ENCODE results near the gene LAMC2.
"Not testable (repeated sequence)": the region's sequence is repeated elsewhere in the genome, so short reads cannot be mapped to it uniquely, and the experiment has no call there.

The LAMC2 gene

GRCh38 chr1:183239220-183239742 is 53.2 kb downstream of the LAMC2 start:
- no peaks in the 10 kb centered on the region for H3K36me3 ChIP-seq (ENCODE audit: control insufficient read depth, insufficient read depth, low read length, severe bottlenecking)
- H3K9me3 ChIP-seq (ENCODE audit: control insufficient read depth, low read length): no peaks in the 10 kb centered on the region
- no peaks in the 10 kb centered on the region for H3K27me3 ChIP-seq (replicated peaks; ENCODE audit: control insufficient read depth, insufficient read depth, low read length)
- no peak for DNase-seq (ENCODE audit: low read depth)
- peaks cover 92% of the 10 kb centered on the region for H3K4me1 ChIP-seq (ENCODE audit: control insufficient read depth, insufficient read depth, low read length)
- peak overlapping the region; percentile 38 for H3K4me3 ChIP-seq (ENCODE audit: low read length)
- peak overlapping the region; percentile 88 for H3K9ac ChIP-seq (ENCODE audit: low read length)

DNA sequence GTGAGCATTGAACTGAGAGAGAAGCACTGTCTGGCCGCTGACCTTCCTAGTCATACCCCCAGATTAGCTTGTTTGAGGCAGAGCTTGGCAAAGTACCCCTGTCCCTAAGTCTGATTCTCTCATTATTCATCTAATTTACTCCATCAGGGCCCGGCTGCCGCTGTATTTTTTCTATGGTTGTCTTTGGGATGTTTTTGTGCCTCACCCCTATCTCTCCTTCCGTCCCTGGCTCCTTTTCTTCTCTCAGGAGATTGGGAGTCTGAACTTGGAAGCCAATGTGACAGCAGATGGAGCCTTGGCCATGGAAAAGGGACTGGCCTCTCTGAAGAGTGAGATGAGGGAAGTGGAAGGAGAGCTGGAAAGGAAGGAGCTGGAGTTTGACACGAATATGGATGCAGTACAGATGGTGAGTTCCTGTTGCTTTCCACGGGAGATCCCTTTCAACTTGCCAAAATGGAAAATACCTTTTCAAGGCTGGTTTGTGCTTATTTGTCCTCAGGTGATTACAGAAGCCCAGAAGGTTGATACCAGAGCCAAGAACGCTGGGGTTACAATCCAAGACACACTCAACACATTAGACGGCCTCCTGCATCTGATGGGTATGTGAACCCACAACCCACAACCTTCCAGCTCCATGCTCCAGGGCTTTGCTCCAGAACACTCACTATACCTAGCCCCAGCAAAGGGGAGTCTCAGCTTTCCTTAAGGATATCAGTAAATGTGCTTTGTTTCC is 53.9 kb downstream of the LAMC2 start:
- no peak for DNase-seq (ENCODE audit: low read depth)
- H3K27me3 ChIP-seq (replicated peaks; ENCODE audit: control insufficient read depth, insufficient read depth, low read length): no peaks in the 10 kb centered on the region
- H3K36me3 ChIP-seq (ENCODE audit: control insufficient read depth, insufficient read depth, low read length, severe bottlenecking): no peaks in the 10 kb centered on the region
- H3K4me3 ChIP-seq (ENCODE audit: low read length): peak overlapping the region; percentile 40
- peaks cover 94% of the 10 kb centered on the region for H3K4me1 ChIP-seq (ENCODE audit: control insufficient read depth, insufficient read depth, low read length)
- peak overlapping the region; percentile 88 for H3K9ac ChIP-seq (ENCODE audit: low read length)
- H3K9me3 ChIP-seq (ENCODE audit: control insufficient read depth, low read length): no peaks in the 10 kb centered on the region

GRCh38 chr1:183240526-183240825 is 54.4 kb downstream of the LAMC2 start:
- DNase-seq (ENCODE audit: low read depth): no peak
- H3K4me3 ChIP-seq (ENCODE audit: low read length): peak overlapping the region; percentile 40
- no peaks in the 10 kb centered on the region for H3K9me3 ChIP-seq (ENCODE audit: control insufficient read depth, low read length)
- H3K4me1 ChIP-seq (ENCODE audit: control insufficient read depth, insufficient read depth, low read length): peaks cover 94% of the 10 kb centered on the region
- no peaks in the 10 kb centered on the region for H3K36me3 ChIP-seq (ENCODE audit: control insufficient read depth, insufficient read depth, low read length, severe bottlenecking)
- H3K27me3 ChIP-seq (replicated peaks; ENCODE audit: control insufficient read depth, insufficient read depth, low read length): no peaks in the 10 kb centered on the region
- peak overlapping the region; percentile 88 for H3K9ac ChIP-seq (ENCODE audit: low read length)

DNA sequence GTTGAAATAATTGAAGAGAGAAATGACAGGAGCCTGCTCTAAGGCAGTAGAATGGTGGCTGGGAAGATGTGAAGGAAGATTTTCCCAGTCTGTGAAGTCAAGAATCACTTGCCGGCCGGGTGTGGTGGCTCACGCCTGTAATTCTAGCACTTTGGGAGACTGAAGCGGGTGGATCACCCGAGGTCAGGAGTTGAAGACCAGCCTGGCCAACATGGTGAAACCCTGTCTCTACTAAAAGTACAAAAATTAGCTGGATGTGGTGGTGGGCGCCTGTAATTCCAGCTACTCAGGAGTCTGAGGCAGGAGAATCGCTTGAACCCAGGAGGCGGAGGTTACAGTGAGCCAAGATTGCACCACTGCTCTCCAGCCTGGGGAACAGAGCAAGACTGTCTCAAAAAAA is 54.8 kb downstream of the LAMC2 start:
- not testable (repeated sequence) for H3K9me3 ChIP-seq (ENCODE audit: control insufficient read depth, low read length); H3K36me3 ChIP-seq (ENCODE audit: control insufficient read depth, insufficient read depth, low read length, severe bottlenecking); DNase-seq (ENCODE audit: low read depth); H3K27me3 ChIP-seq (replicated peaks; ENCODE audit: control insufficient read depth, insufficient read depth, low read length)
- Histone ChIP-seq H3K9ac (ENCODE audit: low read length) (peak overlapping the region; percentile 88), H3K4me1 (ENCODE audit: control insufficient read depth, insufficient read depth, low read length) (peaks cover 93% of the 10 kb centered on the region), H3K4me3 (ENCODE audit: low read length) (peak overlapping the region; percentile 40)

GRCh38 chr1:183241471-183241870 is 55.4 kb downstream of the LAMC2 start:
- no peaks in the 10 kb centered on the region for H3K9me3 ChIP-seq (ENCODE audit: control insufficient read depth, low read length)
- peak overlapping the region; percentile 88 for H3K9ac ChIP-seq (ENCODE audit: low read length)
- peak overlapping the region; percentile 42 for H3K4me3 ChIP-seq (ENCODE audit: low read length)
- DNase-seq (ENCODE audit: low read depth): peak; percentile 54
- H3K36me3 ChIP-seq (ENCODE audit: control insufficient read depth, insufficient read depth, low read length, severe bottlenecking): no peaks in the 10 kb centered on the region
- H3K27me3 ChIP-seq (replicated peaks; ENCODE audit: control insufficient read depth, insufficient read depth, low read length): no peaks in the 10 kb centered on the region
- H3K4me1 ChIP-seq (ENCODE audit: control insufficient read depth, insufficient read depth, low read length): peaks cover 91% of the 10 kb centered on the region

DNA sequence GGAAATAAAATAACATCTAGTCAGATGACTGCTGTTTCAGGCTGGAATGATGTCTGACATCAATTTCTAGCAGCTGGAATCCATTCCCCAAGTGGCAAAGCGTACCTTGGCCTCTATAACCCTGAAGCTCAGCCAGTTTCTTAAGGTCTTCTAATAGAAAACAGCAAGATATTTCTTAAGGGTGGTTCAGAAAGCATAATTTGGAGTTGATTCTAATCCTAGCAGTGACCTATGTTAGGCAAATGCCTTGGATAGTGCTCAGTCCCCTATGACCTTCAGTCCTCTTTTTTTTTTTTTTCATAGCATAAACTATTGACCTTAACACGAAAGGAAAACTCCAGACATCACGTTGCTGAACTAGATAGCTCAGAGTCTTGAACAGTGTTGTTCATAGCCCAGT is 56.5 kb downstream of the LAMC2 start:
- Histone ChIP-seq H3K4me3 (ENCODE audit: low read length) (peak overlapping the region; percentile 42), H3K9me3 (ENCODE audit: control insufficient read depth, low read length) (no peaks in the 10 kb centered on the region), H3K27me3 (replicated peaks; ENCODE audit: control insufficient read depth, insufficient read depth, low read length) (no peaks in the 10 kb centered on the region), H3K36me3 (ENCODE audit: control insufficient read depth, insufficient read depth, low read length, severe bottlenecking) (no peaks in the 10 kb centered on the region), H3K4me1 (ENCODE audit: control insufficient read depth, insufficient read depth, low read length) (peaks cover 92% of the 10 kb centered on the region), H3K9ac (ENCODE audit: low read length) (peak overlapping the region; percentile 88)
- DNase-seq (ENCODE audit: low read depth): peak; percentile 31

DNA sequence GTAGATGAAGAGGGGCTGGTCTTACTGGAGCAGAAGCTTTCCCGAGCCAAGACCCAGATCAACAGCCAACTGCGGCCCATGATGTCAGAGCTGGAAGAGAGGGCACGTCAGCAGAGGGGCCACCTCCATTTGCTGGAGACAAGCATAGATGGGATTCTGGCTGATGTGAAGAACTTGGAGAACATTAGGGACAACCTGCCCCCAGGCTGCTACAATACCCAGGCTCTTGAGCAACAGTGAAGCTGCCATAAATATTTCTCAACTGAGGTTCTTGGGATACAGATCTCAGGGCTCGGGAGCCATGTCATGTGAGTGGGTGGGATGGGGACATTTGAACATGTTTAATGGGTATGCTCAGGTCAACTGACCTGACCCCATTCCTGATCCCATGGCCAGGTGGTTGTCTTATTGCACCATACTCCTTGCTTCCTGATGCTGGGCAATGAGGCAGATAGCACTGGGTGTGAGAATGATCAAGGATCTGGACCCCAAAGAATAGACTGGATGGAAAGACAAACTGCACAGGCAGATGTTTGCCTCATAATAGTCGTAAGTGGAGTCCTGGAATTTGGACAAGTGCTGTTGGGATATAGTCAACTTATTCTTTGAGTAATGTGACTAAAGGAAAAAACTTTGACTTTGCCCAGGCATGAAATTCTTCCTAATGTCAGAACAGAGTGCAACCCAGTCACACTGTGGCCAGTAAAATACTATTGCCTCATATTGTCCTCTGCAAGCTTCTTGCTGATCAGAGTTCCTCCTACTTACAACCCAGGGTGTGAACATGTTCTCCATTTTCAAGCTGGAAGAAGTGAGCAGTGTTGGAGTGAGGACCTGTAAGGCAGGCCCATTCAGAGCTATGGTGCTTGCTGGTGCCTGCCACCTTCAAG is 57.3 kb downstream of the LAMC2 start:
- no peaks in the 10 kb centered on the region for H3K36me3 ChIP-seq (ENCODE audit: control insufficient read depth, insufficient read depth, low read length, severe bottlenecking)
- DNase-seq (ENCODE audit: low read depth): peak; percentile 71
- H3K9me3 ChIP-seq (ENCODE audit: control insufficient read depth, low read length): no peaks in the 10 kb centered on the region
- peak overlapping the region; percentile 61 for H3K4me3 ChIP-seq (ENCODE audit: low read length)
- peaks cover 93% of the 10 kb centered on the region for H3K4me1 ChIP-seq (ENCODE audit: control insufficient read depth, insufficient read depth, low read length)
- peak overlapping the region; percentile 88 for H3K9ac ChIP-seq (ENCODE audit: low read length)
- no peaks in the 10 kb centered on the region for H3K27me3 ChIP-seq (replicated peaks; ENCODE audit: control insufficient read depth, insufficient read depth, low read length)

GRCh38 chr1:183244466-183244865 is 58.4 kb downstream of the LAMC2 start:
- no peaks in the 10 kb centered on the region for H3K36me3 ChIP-seq (ENCODE audit: control insufficient read depth, insufficient read depth, low read length, severe bottlenecking)
- peaks cover 93% of the 10 kb centered on the region for H3K4me1 ChIP-seq (ENCODE audit: control insufficient read depth, insufficient read depth, low read length)
- no peaks in the 10 kb centered on the region for H3K9me3 ChIP-seq (ENCODE audit: control insufficient read depth, low read length)
- H3K27me3 ChIP-seq (replicated peaks; ENCODE audit: control insufficient read depth, insufficient read depth, low read length): no peaks in the 10 kb centered on the region
- peak overlapping the region; percentile 88 for H3K9ac ChIP-seq (ENCODE audit: low read length)
- peak; percentile 98 for DNase-seq (ENCODE audit: low read depth)
- peak overlapping the region; percentile 61 for H3K4me3 ChIP-seq (ENCODE audit: low read length)

- no peaks in the 10 kb centered on the region for H3K36me3 ChIP-seq (ENCODE audit: control insufficient read depth, insufficient read depth, low read length, severe bottlenecking)
- H3K4me1 ChIP-seq (ENCODE audit: control insufficient read depth, insufficient read depth, low read length): peaks cover 84% of the 10 kb centered on the region
- H3K9me3 ChIP-seq (ENCODE audit: control insufficient read depth, low read length): peaks cover 7% of the 10 kb centered on the region
- H3K27me3 ChIP-seq (replicated peaks; ENCODE audit: control insufficient read depth, insufficient read depth, low read length): no peaks in the 10 kb centered on the region
- peak overlapping the region; percentile 72 for H3K9ac ChIP-seq (ENCODE audit: low read length)
- no peak for DNase-seq (ENCODE audit: low read depth)
- H3K4me3 ChIP-seq (ENCODE audit: low read length): no peak overlapping the region
These were observed 59.3 kb downstream of the LAMC2 start for GRCh38 chr1:183245357-183245756.

GRCh38 chr1:183246436-183246835 is 60.4 kb downstream of the LAMC2 start:
- Histone ChIP-seq H3K36me3 (ENCODE audit: control insufficient read depth, insufficient read depth, low read length, severe bottlenecking) (no peaks in the 10 kb centered on the region), H3K9ac (ENCODE audit: low read length) (peak overlapping the region; percentile 55), H3K4me3 (ENCODE audit: low read length) (no peak overlapping the region), H3K9me3 (ENCODE audit: control insufficient read depth, low read length) (peaks cover 10% of the 10 kb centered on the region), H3K27me3 (replicated peaks; ENCODE audit: control insufficient read depth, insufficient read depth, low read length) (no peaks in the 10 kb centered on the region), H3K4me1 (ENCODE audit: control insufficient read depth, insufficient read depth, low read length) (peaks cover 73% of the 10 kb centered on the region)
- DNase-seq (ENCODE audit: low read depth): no peak

GRCh38 chr1:183247066-183247465 is 61.0 kb downstream of the LAMC2 start:
- H3K4me3 ChIP-seq (ENCODE audit: low read length): no peak overlapping the region
- no peaks in the 10 kb centered on the region for H3K27me3 ChIP-seq (replicated peaks; ENCODE audit: control insufficient read depth, insufficient read depth, low read length)
- DNase-seq (ENCODE audit: low read depth): no peak
- peaks cover 10% of the 10 kb centered on the region for H3K9me3 ChIP-seq (ENCODE audit: control insufficient read depth, low read length)
- H3K9ac ChIP-seq (ENCODE audit: low read length): no peak overlapping the region
- no peaks in the 10 kb centered on the region for H3K36me3 ChIP-seq (ENCODE audit: control insufficient read depth, insufficient read depth, low read length, severe bottlenecking)
- peaks cover 67% of the 10 kb centered on the region for H3K4me1 ChIP-seq (ENCODE audit: control insufficient read depth, insufficient read depth, low read length)
